H9 (cell line): Measurements from ENCODE around the gene GREB1L. TPM values are rescaled to one million over a fixed set of nuclear protein-coding genes. Genes with fewer than 3 reads are reported as not detected.

ENCODE experiments used
- DNase-seq: peaks from one replicate; pipeline ENCODE4 v3.0.0-alpha.2; 2017
- H2AFZ ChIP-seq: one replicate; pipeline ENCODE4 v1.6.1; 2013; ENCODE audit warnings: mild to moderate bottlenecking, low read length, control low read depth, moderate library complexity
- H2AK5ac ChIP-seq: 2 replicates; pipeline ENCODE4 v1.6.1; 2013; ENCODE audit warnings: low read length, control low read depth, mixed read lengths; ENCODE audit not compliant: insufficient read length
- H2BK120ac ChIP-seq: one replicate; pipeline ENCODE4 v1.6.1; 2013; ENCODE audit warnings: low read depth, mild to moderate bottlenecking, low read length, control low read depth, inconsistent platforms; ENCODE audit not compliant: poor library complexity, severe bottlenecking
- H2BK12ac ChIP-seq: 2 replicates; pipeline ENCODE4 v1.6.1; 2013; ENCODE audit warnings: low read length, control low read depth, mixed read lengths, low read depth; ENCODE audit not compliant: insufficient read length
- H2BK15ac ChIP-seq: 2 replicates; pipeline ENCODE4 v1.6.1; 2013; ENCODE audit warnings: low read depth, low read length, control low read depth
- H2BK20ac ChIP-seq: one replicate; pipeline ENCODE4 v1.6.1; 2013; ENCODE audit warnings: low read depth, mild to moderate bottlenecking, low read length, control low read depth, inconsistent platforms; ENCODE audit not compliant: poor library complexity, severe bottlenecking
- H2BK5ac ChIP-seq: 2 replicates; pipeline ENCODE4 v1.6.1; 2013; ENCODE audit warnings: low read length, control low read depth, mixed read lengths; ENCODE audit not compliant: insufficient read length
- H3K14ac ChIP-seq: 2 replicates; pipeline ENCODE4 v1.6.1; 2013; ENCODE audit warnings: low read length, control low read depth; ENCODE audit not compliant: insufficient read depth
- H3K18ac ChIP-seq: 2 replicates; pipeline ENCODE4 v1.6.1; 2013; ENCODE audit warnings: low read depth, mild to moderate bottlenecking, mixed read lengths, low read length, control low read depth; ENCODE audit not compliant: insufficient read length
- H3K23ac ChIP-seq: 2 replicates; pipeline ENCODE4 v1.6.1; 2013; ENCODE audit warnings: low read length, control low read depth, mixed read lengths, low read depth; ENCODE audit not compliant: insufficient read length
- H3K23me2 ChIP-seq: 2 replicates; pipeline ENCODE4 v1.6.1; 2013; ENCODE audit warnings: low read depth, mild to moderate bottlenecking, mixed read lengths, low read length, control low read depth; ENCODE audit not compliant: insufficient read length, poor library complexity, severe bottlenecking
- H3K27ac ChIP-seq: 2 replicates; pipeline ENCODE4 v1.5.1; 2013; ENCODE audit warnings: low read length, control low read depth, mixed read lengths, low read depth; ENCODE audit not compliant: insufficient read length
- H3K27me3 ChIP-seq: 2 replicates; pipeline ENCODE4 v1.6.1; 2013; ENCODE audit warnings: low read length, control low read depth, inconsistent platforms; ENCODE audit not compliant: insufficient read depth
- H3K4ac ChIP-seq: 2 replicates; pipeline ENCODE4 v1.6.1; 2013; ENCODE audit warnings: low read depth, mild to moderate bottlenecking, control low read depth, inconsistent platforms, low read length, moderate library complexity
- H3K4me1 ChIP-seq: 2 replicates; pipeline ENCODE4 v1.6.1; 2013; ENCODE audit warnings: low read length, control low read depth, inconsistent platforms; ENCODE audit not compliant: insufficient read depth
- H3K4me2 ChIP-seq: 2 replicates; pipeline ENCODE4 v1.6.1; 2013; ENCODE audit warnings: low read length, control low read depth, mixed read lengths; ENCODE audit not compliant: insufficient read length, insufficient read depth
- H3K56ac ChIP-seq: 2 replicates; pipeline ENCODE4 v1.6.1; 2013; ENCODE audit warnings: low read depth, mild to moderate bottlenecking, mixed read lengths, low read length, control low read depth; ENCODE audit not compliant: insufficient read length
- H3K79me1 ChIP-seq: 2 replicates; pipeline ENCODE4 v1.6.1; 2013; ENCODE audit warnings: low read depth, mild to moderate bottlenecking, moderate library complexity, low read length, control low read depth, inconsistent platforms; ENCODE audit not compliant: insufficient read depth, poor library complexity, severe bottlenecking
- H3K79me2 ChIP-seq: 2 replicates; pipeline ENCODE4 v1.6.1; 2013; ENCODE audit warnings: low read length, control low read depth, inconsistent platforms; ENCODE audit not compliant: insufficient read depth
- H3K9ac ChIP-seq: 2 replicates; pipeline ENCODE4 v1.6.1; 2013; ENCODE audit warnings: low read length, control low read depth, mixed read lengths; ENCODE audit not compliant: insufficient read length; ENCODE audit errors: extremely low read depth
- H3K9me3 ChIP-seq: one replicate; pipeline ENCODE4 v1.6.1; 2013; ENCODE audit warnings: low read depth, low read length, inconsistent platforms; ENCODE audit not compliant: control insufficient read depth
- H3T11ph ChIP-seq: one replicate; pipeline ENCODE4 v1.6.1; 2013; ENCODE audit warnings: mild to moderate bottlenecking, low read length, control low read depth, inconsistent platforms
- H4K20me1 ChIP-seq: one replicate; pipeline ENCODE4 v1.6.1; 2013; ENCODE audit not compliant: control insufficient read depth, insufficient read length, insufficient read depth
- H4K5ac ChIP-seq: 2 replicates; pipeline ENCODE4 v1.6.1; 2013; ENCODE audit warnings: low read depth, mild to moderate bottlenecking, mixed read lengths, low read length, control low read depth; ENCODE audit not compliant: insufficient read length
- H4K8ac ChIP-seq: replicated peaks from 2 replicates; pipeline ENCODE4 v1.6.1; 2013; ENCODE audit warnings: low read length, control low read depth, mixed read lengths, low read depth; ENCODE audit not compliant: insufficient read length
- H4K91ac ChIP-seq: 2 replicates; pipeline ENCODE4 v1.6.1; 2013; ENCODE audit warnings: low read depth, mild to moderate bottlenecking, moderate library complexity, mixed read lengths, low read length, control low read depth; ENCODE audit not compliant: insufficient read length
- H3K27ac Mint-ChIP-seq, 3 experiments: 2 replicates in 2 of 3; 3 replicates in 1 of 3; pipeline ENCODE4 v1.8.0; 2020 to 2021; ENCODE audit warnings: mixed read lengths in 3 of 3, mild to moderate bottlenecking in 1 of 3, moderate library complexity in 1 of 3
- H3K27me3 Mint-ChIP-seq: 2 replicates; pipeline ENCODE4 v1.8.0; 2021; ENCODE audit warnings: low read depth, mild to moderate bottlenecking, moderate library complexity, mixed read lengths
- H3K36me3 Mint-ChIP-seq, 3 experiments: 2 replicates in 2 of 3; 3 replicates in 1 of 3; pipeline ENCODE4 v1.8.0; 2020 to 2021; ENCODE audit warnings: low read depth in 3 of 3, mixed read lengths in 3 of 3; ENCODE audit not compliant: insufficient read depth in 1 of 3
- H3K4me1 Mint-ChIP-seq, 2 experiments: 2 replicates each; pipeline ENCODE4 v1.8.0; 2020; ENCODE audit warnings: mixed read lengths in 2 of 2
- H3K4me3 Mint-ChIP-seq, 2 experiments: 2 replicates in 1 of 2; 3 replicates in 1 of 2; pipeline ENCODE4 v1.8.0; 2020 to 2021; ENCODE audit warnings: mild to moderate bottlenecking in 2 of 2, mixed read lengths in 2 of 2, moderate library complexity in 1 of 2
- H3K9me3 Mint-ChIP-seq, 2 experiments: 2 replicates in 1 of 2; 3 replicates in 1 of 2; pipeline ENCODE4 v1.8.0; 2020; ENCODE audit warnings: mild to moderate bottlenecking in 2 of 2, mixed read lengths in 2 of 2, moderate library complexity in 1 of 2
- CTCF ChIP-seq: fragments of 200-600 bp; sonication (generic); conservative IDR thresholded peaks from 3 replicates; pipeline ENCODE4 v1.8.0; 2021; ENCODE audit warnings: antibody characterized with exemption, mild to moderate bottlenecking
- total RNA-seq: library from RNA; stranded (reverse); gene quantifications from 2 replicates; pipeline ENCODE4 v1.2.1, GENCODE V29; 2021

GREB1L gene
- total RNA-seq, 1 experiment from 2014 or later: 2.7 TPM

GRCh38 chr18:21571772-21572171 lies 329.7 kb downstream of the GREB1L start:
- no peak for TF ChIP-seq CTCF
- no peak overlapping the region for H3K56ac ChIP-seq
- H3K23ac ChIP-seq: no peak overlapping the region
- no peak overlapping the region for H2AK5ac ChIP-seq
- no peak overlapping the region for H3K27ac Mint-ChIP-seq
- H3K36me3 Mint-ChIP-seq: peaks cover 33 to 84% (median 67%) of the 10 kb centered on the region in 3 experiments
- H4K20me1 ChIP-seq: no peaks in the 10 kb centered on the region
- no peak overlapping the region for H2BK12ac ChIP-seq
- H2BK120ac ChIP-seq: no peak overlapping the region
- H3K9ac ChIP-seq: no peak overlapping the region
- H4K91ac ChIP-seq: no peak overlapping the region
- H3K79me1 ChIP-seq: no peaks in the 10 kb centered on the region
- no peak overlapping the region for H2BK5ac ChIP-seq
- H3K18ac ChIP-seq: no peak overlapping the region
- H3K4me3 Mint-ChIP-seq: no peak overlapping the region
- no peaks in the 10 kb centered on the region for H3K9me3 Mint-ChIP-seq
- H3K4me1 Mint-ChIP-seq: no peaks in the 10 kb centered on the region
- H3K23me2 ChIP-seq: no peaks in the 10 kb centered on the region
- H3K27ac ChIP-seq: no peak overlapping the region
- no peak overlapping the region for H3K14ac ChIP-seq
- H3K4me1 ChIP-seq: no peaks in the 10 kb centered on the region
- no peaks in the 10 kb centered on the region for H3K9me3 ChIP-seq
- DNase-seq: no peak
- no peak overlapping the region for H3T11ph ChIP-seq
- H3K4me2 ChIP-seq: no peak overlapping the region
- H4K8ac ChIP-seq: no peak overlapping the region
- H3K79me2 ChIP-seq: no peaks in the 10 kb centered on the region
- H3K27me3 ChIP-seq: no peaks in the 10 kb centered on the region
- no peak overlapping the region for H4K5ac ChIP-seq
- no peak overlapping the region for H2BK15ac ChIP-seq
- no peak overlapping the region for H3K4ac ChIP-seq
- H2AFZ ChIP-seq: no peak overlapping the region
- H3K27me3 Mint-ChIP-seq: no peaks in the 10 kb centered on the region
- H2BK20ac ChIP-seq: no peak overlapping the region

Other genes with a start within 250 kb of the GREB1L start
- gene ROCK1, start 130.4 kb upstream of the GREB1L start, total RNA-seq: 37.6 and 38.2 TPM in 2 replicates